ENCODE results near the gene ADAMTSL3.

Gene ADAMTSL3

DNA sequence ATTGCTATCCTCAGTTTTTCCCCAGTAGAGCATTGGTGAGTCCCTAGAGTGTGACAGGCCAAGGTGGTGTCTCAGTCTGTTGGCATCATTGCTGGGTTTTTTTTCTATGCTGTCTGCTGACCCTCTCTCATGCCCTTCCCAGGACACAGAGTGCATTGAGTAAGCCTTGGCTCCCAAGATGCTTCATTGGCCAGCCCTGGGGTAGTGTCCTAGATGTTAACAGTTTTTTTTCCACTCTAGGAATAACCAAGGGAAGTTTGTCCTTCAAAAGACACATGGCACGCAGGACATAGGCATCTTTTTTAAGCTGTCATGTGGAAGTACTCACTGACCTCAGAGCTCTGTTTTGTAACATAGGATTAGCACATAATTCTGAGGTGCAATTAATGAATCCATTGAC is 19.5 kb downstream of the ADAMTSL3 start:
- Histone ChIP-seq H3F3A (ENCODE audit: control insufficient read depth, insufficient read depth) (no peaks in the 10 kb centered on the region), H3K4me2 (ENCODE audit: low read length) (no peak overlapping the region), H3K9me2 (replicated peaks; ENCODE audit: control insufficient read depth, low read length) (no peaks in the 10 kb centered on the region), H3K4me3 (ENCODE audit: low read length) (no peak overlapping the region), H3K4me1 (ENCODE audit: control insufficient read depth, low read length) (no peaks in the 10 kb centered on the region), H3K27me3 (ENCODE audit: control insufficient read depth, low read length) (no peaks in the 10 kb centered on the region), H3K79me2 (ENCODE audit: control insufficient read depth, low read length) (no peaks in the 10 kb centered on the region), H4K20me1 (ENCODE audit: control insufficient read depth, insufficient read depth, low read depth, low read length) (no peaks in the 10 kb centered on the region), H3K9me3 (ENCODE audit: control insufficient read depth, insufficient read depth, low read length) (no peaks in the 10 kb centered on the region), H3K27ac (ENCODE audit: low read depth, low read length) (no peak overlapping the region), H3K36me3 (ENCODE audit: control insufficient read depth, low read length) (no peaks in the 10 kb centered on the region)
- TF ChIP-seq, protein P1, sequence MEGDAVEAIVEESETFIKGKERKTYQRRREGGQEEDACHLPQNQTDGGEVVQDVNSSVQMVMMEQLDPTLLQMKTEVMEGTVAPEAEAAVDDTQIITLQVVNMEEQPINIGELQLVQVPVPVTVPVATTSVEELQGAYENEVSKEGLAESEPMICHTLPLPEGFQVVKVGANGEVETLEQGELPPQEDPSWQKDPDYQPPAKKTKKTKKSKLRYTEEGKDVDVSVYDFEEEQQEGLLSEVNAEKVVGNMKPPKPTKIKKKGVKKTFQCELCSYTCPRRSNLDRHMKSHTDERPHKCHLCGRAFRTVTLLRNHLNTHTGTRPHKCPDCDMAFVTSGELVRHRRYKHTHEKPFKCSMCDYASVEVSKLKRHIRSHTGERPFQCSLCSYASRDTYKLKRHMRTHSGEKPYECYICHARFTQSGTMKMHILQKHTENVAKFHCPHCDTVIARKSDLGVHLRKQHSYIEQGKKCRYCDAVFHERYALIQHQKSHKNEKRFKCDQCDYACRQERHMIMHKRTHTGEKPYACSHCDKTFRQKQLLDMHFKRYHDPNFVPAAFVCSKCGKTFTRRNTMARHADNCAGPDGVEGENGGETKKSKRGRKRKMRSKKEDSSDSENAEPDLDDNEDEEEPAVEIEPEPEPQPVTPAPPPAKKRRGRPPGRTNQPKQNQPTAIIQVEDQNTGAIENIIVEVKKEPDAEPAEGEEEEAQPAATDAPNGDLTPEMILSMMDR (IDR thresholded peaks at IDR 0.05; ENCODE audit: low read depth, low read length, poor library complexity, severe bottlenecking) = no peak
- no peak for TF ChIP-seq EZH2phosphoT487 (IDR thresholded peaks at IDR 0.05; ENCODE audit: borderline replicate concordance, low read length)

DNA sequence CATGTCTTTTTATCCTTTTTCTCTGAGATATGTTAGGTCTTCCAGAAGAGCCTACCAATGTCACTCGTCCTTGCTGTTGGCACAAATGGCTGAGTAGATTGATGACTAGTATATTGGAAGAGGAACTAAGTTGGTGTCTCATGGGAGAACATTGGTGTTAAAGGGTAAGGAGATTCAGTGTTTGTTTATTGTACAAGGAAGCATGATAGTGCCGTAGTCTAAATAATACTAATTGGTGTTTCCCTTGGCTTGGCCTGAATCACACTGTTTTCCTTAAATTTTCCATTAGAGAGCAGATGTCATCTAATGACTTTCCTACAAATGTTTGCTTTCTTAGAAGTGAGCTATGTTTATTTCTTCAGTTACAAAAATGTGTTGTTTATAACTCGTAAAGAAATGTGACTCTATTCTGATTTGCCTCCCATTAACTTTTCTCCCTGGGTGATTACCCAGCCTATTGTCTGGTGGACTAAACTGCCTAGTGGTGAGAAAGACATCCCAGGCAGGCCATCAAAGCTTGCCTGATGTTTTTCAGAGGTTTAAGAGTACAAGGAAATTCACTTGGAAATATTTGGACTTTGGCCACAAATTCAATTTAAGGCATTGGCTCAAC is 28.7 kb downstream of the ADAMTSL3 start:
- TF ChIP-seq, protein P1 (IDR thresholded peaks at IDR 0.05; ENCODE audit: low read depth, low read length, poor library complexity, severe bottlenecking) = no peak
- TF ChIP-seq EZH2phosphoT487 (IDR thresholded peaks at IDR 0.05; ENCODE audit: borderline replicate concordance, low read length) = no peak
- H3F3A ChIP-seq (ENCODE audit: control insufficient read depth, insufficient read depth) = no peaks in the 10 kb centered on the region
- H3K4me2 ChIP-seq (ENCODE audit: low read length) = no peak overlapping the region
- H3K36me3 ChIP-seq (ENCODE audit: control insufficient read depth, low read length) = no peaks in the 10 kb centered on the region
- no peaks in the 10 kb centered on the region for H3K9me3 ChIP-seq (ENCODE audit: control insufficient read depth, insufficient read depth, low read length)
- no peaks in the 10 kb centered on the region for H3K79me2 ChIP-seq (ENCODE audit: control insufficient read depth, low read length)
- H3K4me3 ChIP-seq (ENCODE audit: low read length) = no peak overlapping the region
- no peaks in the 10 kb centered on the region for H4K20me1 ChIP-seq (ENCODE audit: control insufficient read depth, insufficient read depth, low read depth, low read length)
- no peaks in the 10 kb centered on the region for H3K9me2 ChIP-seq (replicated peaks; ENCODE audit: control insufficient read depth, low read length)
- H3K27ac ChIP-seq (ENCODE audit: low read depth, low read length) = no peak overlapping the region
- H3K4me1 ChIP-seq (ENCODE audit: control insufficient read depth, low read length) = no peaks in the 10 kb centered on the region
- H3K27me3 ChIP-seq (ENCODE audit: control insufficient read depth, low read length) = no peaks in the 10 kb centered on the region

DNA sequence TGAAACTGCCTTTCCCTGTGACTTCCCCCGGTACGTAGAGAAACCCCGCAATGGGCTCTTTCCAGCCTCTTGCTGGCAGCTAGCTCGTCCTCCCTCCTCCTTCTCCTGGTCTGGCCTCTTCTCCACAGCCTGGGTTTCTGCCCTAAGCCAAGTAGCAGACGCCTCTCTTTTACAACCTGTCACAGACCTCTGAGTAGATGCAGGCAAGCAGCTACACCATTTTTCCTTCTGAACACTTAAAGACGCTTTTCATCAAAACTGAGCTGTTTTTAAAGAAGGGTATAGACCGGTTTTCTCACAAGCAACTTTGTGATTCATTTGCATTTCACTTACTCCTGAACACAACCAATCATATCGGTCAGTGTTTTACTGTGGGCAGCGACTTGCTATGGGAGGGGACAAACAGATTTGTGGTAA is 32.0 kb downstream of the ADAMTSL3 start:
- H3K4me3 ChIP-seq (ENCODE audit: low read length) = no peak overlapping the region
- H3K79me2 ChIP-seq (ENCODE audit: control insufficient read depth, low read length) = no peaks in the 10 kb centered on the region
- no peak overlapping the region for H3K4me2 ChIP-seq (ENCODE audit: low read length)
- no peaks in the 10 kb centered on the region for H3K4me1 ChIP-seq (ENCODE audit: control insufficient read depth, low read length)
- no peaks in the 10 kb centered on the region for H3K9me3 ChIP-seq (ENCODE audit: control insufficient read depth, insufficient read depth, low read length)
- H3F3A ChIP-seq (ENCODE audit: control insufficient read depth, insufficient read depth) = no peaks in the 10 kb centered on the region
- no peaks in the 10 kb centered on the region for H4K20me1 ChIP-seq (ENCODE audit: control insufficient read depth, insufficient read depth, low read depth, low read length)
- H3K27ac ChIP-seq (ENCODE audit: low read depth, low read length) = no peak overlapping the region
- H3K36me3 ChIP-seq (ENCODE audit: control insufficient read depth, low read length) = no peaks in the 10 kb centered on the region
- no peaks in the 10 kb centered on the region for H3K27me3 ChIP-seq (ENCODE audit: control insufficient read depth, low read length)
- no peaks in the 10 kb centered on the region for H3K9me2 ChIP-seq (replicated peaks; ENCODE audit: control insufficient read depth, low read length)
- TF ChIP-seq EZH2phosphoT487 (IDR thresholded peaks at IDR 0.05; ENCODE audit: borderline replicate concordance, low read length) = no peak
- TF ChIP-seq, protein P1 (IDR thresholded peaks at IDR 0.05; ENCODE audit: low read depth, low read length, poor library complexity, severe bottlenecking) = no peak
